ENCODE results near the gene ZC3H4. TPM values are rescaled to one million over a fixed set of nuclear protein-coding genes. Genes with fewer than 3 reads are reported as not detected.

ZC3H4 gene
- total and polyA plus RNA-seq, 2 of the 8 experiments (the other 6 are each of a cell fraction or from before 2014, with no cell fraction given): 6.6 to 92.0 TPM

GRCh38 chr19:47023448-47023794, 90.2 kb downstream of the ZC3H4 start (continued):
- no peak for TF ChIP-seq ATF3 (IDR thresholded peaks at IDR 0.05; ENCODE audit: insufficient read depth, low read depth, low read length)
- no peak for TF ChIP-seq RFX5 (IDR thresholded peaks at IDR 0.05; ENCODE audit: borderline replicate concordance, low read depth, low read length)
- TF ChIP-seq HDAC2 (IDR thresholded peaks at IDR 0.05; ENCODE audit: borderline replicate concordance in 1 of 2, low read depth in 2 of 2, low read length in 2 of 2): no peak
